Astrocyte of the spinal cord (primary cell): Measurements from ENCODE around the gene EGFR.

ENCODE experiments used
- DNase-seq: peaks from one replicate; pipeline ENCODE4 v3.0.0; 2011; ENCODE audit warnings: low read depth, low spot score
- H3K4me3 ChIP-seq: 2 replicates; pipeline ENCODE4 v1.5.1; 2011; ENCODE audit warnings: low read depth, mild to moderate bottlenecking, low read length, moderate library complexity
- in situ Hi-C: cut with HindIII; loops from 2 replicates; pipeline ENCODE4 v1.10.0; 2017; ENCODE audit warnings: low sequenced_read_pairs
- TF ChIP-seq, protein P1 (sequence below): IDR thresholded peaks from 2 replicates; pipeline ENCODE4 v1.5.1; 2012; ENCODE audit warnings: low read depth, mild to moderate bottlenecking, low read length, inconsistent platforms

Gene EGFR

DNA sequence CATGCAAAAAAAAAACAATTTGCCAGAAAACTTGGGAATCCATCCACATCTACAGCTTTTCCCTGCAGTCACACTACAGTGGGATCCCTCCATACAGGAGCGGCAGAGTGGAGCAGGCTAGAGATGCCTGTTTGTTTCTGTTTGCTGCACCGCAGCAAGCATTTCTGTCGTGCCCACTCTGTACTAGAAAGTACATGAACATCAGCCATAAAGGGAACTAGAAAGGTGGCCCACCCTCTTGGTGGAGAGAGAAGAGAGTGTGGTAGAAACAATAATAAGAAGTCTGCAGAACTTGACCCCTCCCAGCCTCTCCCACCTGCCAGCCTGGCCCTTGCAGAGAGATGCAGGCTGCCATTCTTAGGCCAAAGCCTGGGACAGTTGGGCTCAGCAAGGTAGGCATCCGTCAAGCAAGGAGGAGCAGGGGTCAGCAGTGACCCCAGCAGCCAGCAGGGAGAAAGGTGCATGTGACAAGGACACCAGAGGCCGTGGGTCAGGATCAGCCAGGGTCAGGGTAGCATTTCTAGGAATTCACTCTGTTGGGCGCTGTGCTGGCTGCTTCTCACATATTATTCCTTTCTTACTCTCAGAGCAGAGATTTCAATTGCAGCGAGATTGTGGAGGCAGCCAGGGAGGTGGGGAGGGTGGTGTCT is 171.8 kb downstream of the EGFR start:
- no peak overlapping the region for H3K4me3 ChIP-seq
- in situ Hi-C loops: no loop called here
- DNase-seq: no peak
- TF ChIP-seq, protein P1, sequence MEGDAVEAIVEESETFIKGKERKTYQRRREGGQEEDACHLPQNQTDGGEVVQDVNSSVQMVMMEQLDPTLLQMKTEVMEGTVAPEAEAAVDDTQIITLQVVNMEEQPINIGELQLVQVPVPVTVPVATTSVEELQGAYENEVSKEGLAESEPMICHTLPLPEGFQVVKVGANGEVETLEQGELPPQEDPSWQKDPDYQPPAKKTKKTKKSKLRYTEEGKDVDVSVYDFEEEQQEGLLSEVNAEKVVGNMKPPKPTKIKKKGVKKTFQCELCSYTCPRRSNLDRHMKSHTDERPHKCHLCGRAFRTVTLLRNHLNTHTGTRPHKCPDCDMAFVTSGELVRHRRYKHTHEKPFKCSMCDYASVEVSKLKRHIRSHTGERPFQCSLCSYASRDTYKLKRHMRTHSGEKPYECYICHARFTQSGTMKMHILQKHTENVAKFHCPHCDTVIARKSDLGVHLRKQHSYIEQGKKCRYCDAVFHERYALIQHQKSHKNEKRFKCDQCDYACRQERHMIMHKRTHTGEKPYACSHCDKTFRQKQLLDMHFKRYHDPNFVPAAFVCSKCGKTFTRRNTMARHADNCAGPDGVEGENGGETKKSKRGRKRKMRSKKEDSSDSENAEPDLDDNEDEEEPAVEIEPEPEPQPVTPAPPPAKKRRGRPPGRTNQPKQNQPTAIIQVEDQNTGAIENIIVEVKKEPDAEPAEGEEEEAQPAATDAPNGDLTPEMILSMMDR: no peak

GRCh38 chr7:55191161-55191925 is 172.5 kb downstream of the EGFR start:
- in situ Hi-C loops: no loop called here
- TF ChIP-seq, protein P1: no peak
- no peak for DNase-seq
- H3K4me3 ChIP-seq: no peak overlapping the region

DNA sequence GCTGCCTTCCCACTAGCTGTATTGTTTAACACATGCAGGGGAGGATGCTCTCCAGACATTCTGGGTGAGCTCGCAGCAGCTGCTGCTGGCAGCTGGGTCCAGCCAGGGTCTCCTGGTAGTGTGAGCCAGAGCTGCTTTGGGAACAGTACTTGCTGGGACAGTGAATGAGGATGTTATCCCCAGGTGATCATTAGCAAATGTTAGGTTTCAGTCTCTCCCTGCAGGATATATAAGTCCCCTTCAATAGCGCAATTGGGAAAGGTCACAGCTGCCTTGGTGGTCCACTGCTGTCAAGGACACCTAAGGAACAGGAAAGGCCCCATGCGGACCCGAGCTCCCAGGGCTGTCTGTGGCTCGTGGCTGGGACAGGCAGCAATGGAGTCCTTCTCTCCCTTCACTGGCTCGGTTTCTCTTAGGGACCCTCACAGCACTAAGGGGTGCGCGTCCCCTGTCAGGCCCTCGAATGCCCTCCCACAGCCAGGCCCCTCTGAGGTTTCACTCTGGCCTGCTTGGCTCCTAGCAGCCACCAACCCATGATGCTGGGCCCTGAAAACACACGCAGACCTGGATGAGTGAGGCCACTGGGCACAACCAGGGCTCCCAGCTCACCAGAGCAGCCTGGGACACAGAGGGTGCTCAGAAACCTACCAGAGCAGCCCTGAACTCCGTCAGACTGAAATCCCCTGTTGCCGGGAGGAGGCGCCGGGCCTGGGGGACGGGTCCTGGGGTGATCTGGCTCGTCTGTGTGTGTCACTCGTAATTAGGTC is 173.3 kb downstream of the EGFR start:
- TF ChIP-seq, protein P1: peak; percentile 39
- no peak for DNase-seq
- no peak overlapping the region for H3K4me3 ChIP-seq
- in situ Hi-C loops: no loop called here

DNA sequence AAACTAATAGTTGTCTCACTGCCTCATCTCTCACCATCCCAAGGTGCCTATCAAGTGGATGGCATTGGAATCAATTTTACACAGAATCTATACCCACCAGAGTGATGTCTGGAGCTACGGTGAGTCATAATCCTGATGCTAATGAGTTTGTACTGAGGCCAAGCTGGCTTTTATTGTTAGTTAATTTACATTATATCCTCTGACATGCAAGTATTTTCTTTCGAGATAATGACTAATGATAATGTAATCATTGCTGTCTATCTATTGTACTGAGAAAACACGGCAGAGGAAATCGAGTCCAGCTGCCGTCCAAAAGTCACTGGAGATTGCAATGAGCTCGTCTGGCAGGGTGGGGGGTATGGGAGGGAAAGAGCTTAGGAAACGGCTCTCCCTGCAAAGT is 173.9 kb downstream of the EGFR start:
- DNase-seq: peak; percentile 84
- no peak overlapping the region for H3K4me3 ChIP-seq
- in situ Hi-C loops: no loop called here
- TF ChIP-seq, protein P1: no peak

DNA sequence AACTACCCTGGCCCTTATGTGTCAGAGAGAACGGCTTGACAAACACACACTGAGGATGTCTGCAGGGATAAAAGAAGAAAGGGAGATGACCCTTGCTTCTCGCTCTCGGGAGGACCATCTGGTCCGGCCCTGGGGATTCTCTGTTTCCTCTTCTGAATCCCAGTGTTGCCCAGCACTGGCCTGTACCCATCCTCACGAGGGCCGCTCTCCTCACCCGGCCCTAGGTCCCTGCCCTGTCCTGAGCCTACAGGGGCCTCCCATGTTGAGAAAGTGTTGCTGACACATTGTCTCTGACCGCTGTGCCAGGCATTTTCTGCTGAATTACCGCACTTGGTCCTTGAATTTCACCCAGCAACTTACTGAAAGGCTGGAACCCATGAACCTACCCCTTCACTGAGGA is 174.4 kb downstream of the EGFR start:
- no peak for DNase-seq
- in situ Hi-C loops: no loop called here
- H3K4me3 ChIP-seq: no peak overlapping the region
- TF ChIP-seq, protein P1: no peak

- TF ChIP-seq, protein P1: no peak
- in situ Hi-C loops: no loop called here
- no peak overlapping the region for H3K4me3 ChIP-seq
- DNase-seq: no peak
Observed at GRCh38 chr7:55194522-55194921, 175.7 kb downstream of the EGFR start.
